Activated CD4-positive, alpha-beta T cell treated with anti-CD3 and anti-CD28 coated beads for 36 hours (primary cell): Measurements from ENCODE around the gene UVRAG. TPM values are rescaled to one million over a fixed set of nuclear protein-coding genes. Genes with fewer than 3 reads are reported as not detected.

Experiments
- ATAC-seq: fragments of 200-7000 bp; cut with Tn5 transposase; one replicate; pipeline ENCODE4 v1.10.0; 2021; ENCODE audit warnings: mild to moderate bottlenecking, moderate library complexity
- CTCF ChIA-PET: fragments of 350-600 bp; sonication (Branson Sonifier 250); formaldehyde crosslinking; loops from one replicate; lab custom pipeline; 2021; ENCODE audit warnings: antibody characterized with exemption; lab: Charles Lee
- POLR2A ChIA-PET: fragments of 350-600 bp; sonication (Branson Sonifier 250); formaldehyde crosslinking; loops from one replicate; lab custom pipeline; 2021; ENCODE audit warnings: antibody characterized with exemption, inconsistent platforms; lab: Charles Lee
- DNase-seq: peaks from one replicate; pipeline ENCODE4 v3.0.0-alpha.2; 2020
- H3K27ac Mint-ChIP-seq: one replicate; pipeline ENCODE4 v1.8.0; 2021; ENCODE audit warnings: mixed read lengths
- H3K27me3 Mint-ChIP-seq: one replicate; pipeline ENCODE4 v1.8.0; 2021; ENCODE audit warnings: mixed read lengths
- H3K36me3 Mint-ChIP-seq: one replicate; pipeline ENCODE4 v1.8.0; 2021; ENCODE audit warnings: low read depth, mixed read lengths
- H3K4me1 Mint-ChIP-seq: one replicate; pipeline ENCODE4 v1.8.0; 2021; ENCODE audit warnings: mixed read lengths
- H3K4me3 Mint-ChIP-seq: one replicate; pipeline ENCODE4 v1.8.0; 2021; ENCODE audit warnings: mild to moderate bottlenecking, moderate library complexity, mixed read lengths
- H3K9me3 Mint-ChIP-seq: one replicate; pipeline ENCODE4 v1.8.0; 2021; ENCODE audit warnings: low read depth, mixed read lengths
- intact Hi-C, 2 experiments: fragments of 100-400 bp; cut with DNase I in 1 of 2; cut with micrococcal nuclease in 1 of 2; formaldehyde crosslinking; loops; one replicate each; pipeline versions ENCODE4 v1.14.2 to v1.15.1; 2022 to 2024; cut with DNase I, micrococcal nuclease
- total RNA-seq, 2 experiments: library from RNA; stranded (reverse); gene quantifications; one replicate each; pipeline ENCODE4 v1.2.3, GENCODE V29; 2021

Gene UVRAG
- total RNA-seq, 2 experiments from 2014 or later: 11.4 to 13.4 TPM

DNA sequence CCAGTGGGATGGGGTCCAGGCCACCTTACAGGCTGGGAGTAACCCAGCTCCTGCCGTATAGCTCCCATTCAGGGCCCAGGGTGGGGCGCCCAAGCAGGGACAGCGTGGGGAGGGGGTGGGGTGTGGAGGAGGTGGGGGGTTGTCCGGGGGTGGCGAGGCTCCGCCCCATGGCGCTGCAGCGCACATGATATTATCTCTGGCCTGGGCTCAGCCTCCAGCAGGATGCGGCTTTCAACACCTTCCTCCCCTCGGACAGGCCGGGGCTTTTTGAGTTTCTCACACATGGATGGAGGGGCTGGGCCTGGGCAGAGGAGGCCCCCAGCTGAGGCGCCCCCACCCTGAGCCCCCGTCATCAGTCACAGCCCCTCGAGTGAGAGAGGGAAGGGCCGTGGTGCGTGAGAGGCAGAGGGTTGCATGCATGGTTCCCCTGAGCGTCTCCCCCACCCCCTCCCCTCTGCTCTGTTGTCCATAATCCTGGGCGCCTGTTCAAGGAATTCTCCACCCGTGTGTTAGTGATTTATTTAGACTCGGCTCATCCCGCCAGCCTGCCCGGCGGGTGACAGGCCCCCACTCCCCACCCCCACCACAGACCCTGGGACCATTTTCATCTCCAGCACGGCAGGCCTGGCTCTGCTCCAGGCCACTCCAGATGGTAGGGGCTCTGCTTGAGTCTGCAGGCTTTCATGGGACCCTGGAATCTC is 346.4 kb downstream of the UVRAG start:
- H3K27ac Mint-ChIP-seq: no peak overlapping the region
- no peak for ATAC-seq
- DNase-seq: no peak
- no peak overlapping the region for H3K4me3 Mint-ChIP-seq
- peaks cover 2% of the 10 kb centered on the region for H3K27me3 Mint-ChIP-seq
- H3K4me1 Mint-ChIP-seq: no peaks in the 10 kb centered on the region
- POLR2A ChIA-PET: no interaction called here
- CTCF ChIA-PET: interaction anchor here (0.9 to 1.2 kb wide), 2 partner anchors 9 kb away, joined by 3 to 11 read pairs; no protein-coding TSS in a partner anchor
- H3K36me3 Mint-ChIP-seq: no peaks in the 10 kb centered on the region
- intact Hi-C loops: no loop called here
- no peaks in the 10 kb centered on the region for H3K9me3 Mint-ChIP-seq

GRCh38 chr11:76162336-76163288 is 347.6 kb downstream of the UVRAG start:
- intact Hi-C loops: no loop called here
- H3K9me3 Mint-ChIP-seq: no peaks in the 10 kb centered on the region
- H3K27ac Mint-ChIP-seq: no peak overlapping the region
- ATAC-seq (no peak), DNase-seq (no peak)
- CTCF ChIA-PET: interaction anchor here (1.2 kb wide), 1 partner anchor 10 kb away, joined by 11 read pairs; no protein-coding TSS in a partner anchor
- H3K27me3 Mint-ChIP-seq: no peaks in the 10 kb centered on the region
- H3K36me3 Mint-ChIP-seq: no peaks in the 10 kb centered on the region
- no peak overlapping the region for H3K4me3 Mint-ChIP-seq
- POLR2A ChIA-PET: no interaction called here
- no peaks in the 10 kb centered on the region for H3K4me1 Mint-ChIP-seq

GRCh38 chr11:76163289-76163880 is 348.4 kb downstream of the UVRAG start:
- intact Hi-C loops: no loop called here
- no peaks in the 10 kb centered on the region for H3K27me3 Mint-ChIP-seq
- CTCF ChIA-PET: interaction anchor here (0.6 kb wide), 1 partner anchor 1178 kb away, joined by 3 read pairs; no protein-coding TSS in a partner anchor

DNA sequence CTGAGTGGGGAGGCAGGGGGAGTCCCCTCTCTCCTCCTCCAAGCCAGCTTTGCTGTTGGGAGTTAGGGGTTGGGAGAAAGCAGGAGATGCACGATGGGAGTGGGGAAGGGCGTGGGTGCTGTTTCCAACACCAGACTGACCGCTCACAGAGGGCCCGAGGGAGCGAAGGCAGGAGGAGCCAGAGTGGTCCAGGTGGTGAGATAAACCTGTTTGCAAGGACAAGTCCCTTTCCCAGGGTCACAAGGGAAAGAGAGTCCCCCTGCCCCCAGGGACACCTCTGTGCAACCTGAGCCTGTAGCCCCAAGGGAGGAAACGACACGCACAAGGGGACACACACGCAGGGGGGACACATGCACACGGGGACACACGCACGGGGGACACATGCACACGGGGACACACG is 349.1 kb downstream of the UVRAG start:
- Mint-ChIP-seq H3K36me3 (no peaks in the 10 kb centered on the region), H3K27me3 (no peaks in the 10 kb centered on the region), H3K4me3 (no peak overlapping the region), H3K4me1 (no peaks in the 10 kb centered on the region), H3K27ac (no peak overlapping the region), H3K9me3 (no peaks in the 10 kb centered on the region)
- intact Hi-C loops: no loop called here
- POLR2A ChIA-PET: no interaction called here
- CTCF ChIA-PET: interaction anchor here (0.6 kb wide), 1 partner anchor 1177 kb away, joined by 3 read pairs; no protein-coding TSS in a partner anchor
- DNase-seq: no peak
- ATAC-seq: no peak

More at GRCh38 chr11:76163289-76163880, 348.4 kb downstream of the UVRAG start:
- POLR2A ChIA-PET: no interaction called here
- Mint-ChIP-seq H3K4me3 (no peak overlapping the region), H3K4me1 (no peaks in the 10 kb centered on the region), H3K36me3 (no peaks in the 10 kb centered on the region), H3K27ac (no peak overlapping the region), H3K9me3 (no peaks in the 10 kb centered on the region)
- ATAC-seq (no peak), DNase-seq (no peak)

DNA sequence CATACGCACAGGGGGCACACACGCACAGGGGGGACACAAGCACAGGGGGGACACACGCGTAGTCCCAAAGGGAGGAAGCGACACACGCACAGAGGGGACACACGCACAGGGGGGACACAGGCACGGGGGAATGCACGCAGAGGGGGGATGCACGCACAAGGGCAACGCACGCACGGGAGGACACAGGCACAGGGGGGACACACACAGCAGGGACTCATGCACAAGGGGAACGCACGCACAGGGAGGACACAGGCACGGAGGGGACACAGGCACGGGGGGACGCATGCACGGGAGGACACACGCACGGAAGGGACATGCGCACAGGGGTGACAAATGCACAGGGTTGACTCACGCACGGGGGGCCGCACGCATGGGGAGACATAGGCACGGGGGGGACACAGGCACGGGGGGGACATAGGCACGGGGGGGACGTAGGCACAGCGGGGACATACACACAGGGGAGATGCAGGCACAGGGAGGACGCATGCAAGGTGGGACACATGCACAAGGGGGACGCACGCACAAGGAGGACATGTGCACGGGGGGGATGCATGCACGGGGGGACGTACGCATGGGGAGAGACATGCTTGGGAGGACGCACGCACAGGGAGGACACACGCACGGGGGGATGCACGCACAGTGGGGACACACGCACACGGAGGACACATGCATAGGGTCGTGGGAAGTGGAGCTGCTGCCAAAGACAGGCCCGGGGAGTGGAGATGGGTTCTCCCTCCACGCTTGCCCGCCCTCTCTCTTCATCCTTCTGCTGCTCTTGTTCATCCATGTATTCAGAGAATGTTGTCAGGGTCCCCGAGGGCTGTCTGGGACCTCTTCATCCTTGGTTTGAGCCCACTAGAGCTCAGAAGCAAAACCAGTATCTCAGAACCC is 350.1 kb downstream of the UVRAG start:
- no peak overlapping the region for H3K27ac Mint-ChIP-seq
- no peaks in the 10 kb centered on the region for H3K36me3 Mint-ChIP-seq
- intact Hi-C loops: no loop called here
- no peak overlapping the region for H3K4me3 Mint-ChIP-seq
- DNase-seq (no peak), ATAC-seq (no peak)
- ChIA-PET POLR2A (no interaction called here), CTCF (no interaction called here)
- H3K9me3 Mint-ChIP-seq: no peaks in the 10 kb centered on the region
- H3K27me3 Mint-ChIP-seq: no peaks in the 10 kb centered on the region
- H3K4me1 Mint-ChIP-seq: no peaks in the 10 kb centered on the region

DNA sequence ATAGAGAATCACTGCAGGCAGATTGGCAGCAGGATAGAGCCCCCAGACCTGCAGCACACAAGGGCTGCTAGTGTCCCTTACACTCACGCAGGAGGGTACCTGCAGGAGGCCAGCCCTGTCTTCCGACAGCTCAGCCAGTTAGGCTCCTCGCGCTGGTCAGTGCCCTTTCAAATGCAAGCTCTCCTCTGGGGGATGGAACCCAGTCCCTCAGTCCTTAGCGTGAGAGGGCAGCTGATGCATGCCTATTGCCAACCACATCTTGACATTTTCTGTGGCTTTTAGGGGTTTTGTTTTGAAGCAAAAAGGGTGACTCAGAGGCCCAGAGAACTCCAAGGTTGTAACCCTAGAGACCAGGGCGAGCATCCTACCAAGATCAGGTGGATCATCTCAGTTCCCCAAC is 351.3 kb downstream of the UVRAG start:
- Mint-ChIP-seq H3K27ac (no peak overlapping the region), H3K27me3 (no peaks in the 10 kb centered on the region), H3K36me3 (no peaks in the 10 kb centered on the region), H3K4me3 (no peak overlapping the region), H3K9me3 (no peaks in the 10 kb centered on the region), H3K4me1 (no peaks in the 10 kb centered on the region)
- DNase-seq (peak; percentile 47), ATAC-seq (peak; percentile 94)
- intact Hi-C loops: no loop called here
- POLR2A ChIA-PET: no interaction called here
- CTCF ChIA-PET: interaction anchor here (1.1 kb wide), 1 partner anchor 14 kb away, joined by 4 read pairs; no protein-coding TSS in a partner anchor

GRCh38 chr11:76167590-76167989 is 352.6 kb downstream of the UVRAG start:
- H3K4me1 Mint-ChIP-seq: no peaks in the 10 kb centered on the region
- ChIA-PET CTCF (interaction anchor here (2.1 kb wide), 1 partner anchor 40 kb away, joined by 4 read pairs; no protein-coding TSS in a partner anchor), POLR2A (no interaction called here)
- no peaks in the 10 kb centered on the region for H3K36me3 Mint-ChIP-seq
- intact Hi-C loops: no loop called here
- H3K27ac Mint-ChIP-seq: no peak overlapping the region
- H3K27me3 Mint-ChIP-seq: no peaks in the 10 kb centered on the region
- ATAC-seq (no peak), DNase-seq (no peak)
- no peaks in the 10 kb centered on the region for H3K9me3 Mint-ChIP-seq
- H3K4me3 Mint-ChIP-seq: no peak overlapping the region

GRCh38 chr11:76169473-76169896 is 354.5 kb downstream of the UVRAG start:
- H3K27ac Mint-ChIP-seq: no peak overlapping the region
- H3K9me3 Mint-ChIP-seq: no peaks in the 10 kb centered on the region
- no peaks in the 10 kb centered on the region for H3K27me3 Mint-ChIP-seq
- intact Hi-C loops: no loop called here
- H3K36me3 Mint-ChIP-seq: no peaks in the 10 kb centered on the region
- POLR2A ChIA-PET: no interaction called here
- CTCF ChIA-PET: no interaction called here
- H3K4me1 Mint-ChIP-seq: no peaks in the 10 kb centered on the region
- H3K4me3 Mint-ChIP-seq: no peak overlapping the region
- ATAC-seq (no peak), DNase-seq (no peak)

GRCh38 chr11:76170468-76170867 is 355.5 kb downstream of the UVRAG start:
- Mint-ChIP-seq H3K4me3 (no peak overlapping the region), H3K36me3 (no peaks in the 10 kb centered on the region), H3K27me3 (no peaks in the 10 kb centered on the region), H3K27ac (no peak overlapping the region), H3K4me1 (no peaks in the 10 kb centered on the region), H3K9me3 (no peaks in the 10 kb centered on the region)
- ChIA-PET POLR2A (no interaction called here), CTCF (no interaction called here)
- intact Hi-C loops: no loop called here
- no peak for ATAC-seq
- no peak for DNase-seq

DNA sequence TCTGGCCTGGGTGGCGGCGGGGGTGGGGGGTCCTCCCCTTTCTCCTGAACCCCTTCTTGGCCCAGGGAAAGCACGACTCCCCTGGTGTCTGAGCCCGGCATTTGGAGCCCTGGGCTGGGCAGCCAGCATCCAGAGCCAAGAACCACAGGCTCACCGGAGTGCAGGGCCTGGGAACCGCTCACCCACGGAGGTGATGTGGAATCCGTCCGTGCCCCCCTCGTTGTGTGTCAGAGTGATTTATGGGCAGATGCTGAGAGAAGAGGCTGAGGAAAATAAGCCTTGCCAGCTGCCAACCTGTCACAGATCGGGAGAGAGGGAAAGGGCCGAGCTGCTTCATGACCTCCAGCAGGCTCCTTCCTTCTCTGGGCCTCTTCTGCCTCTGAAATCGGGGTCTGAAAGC is 357.6 kb downstream of the UVRAG start:
- ATAC-seq: no peak
- Mint-ChIP-seq H3K4me3 (no peak overlapping the region), H3K36me3 (no peaks in the 10 kb centered on the region), H3K9me3 (no peaks in the 10 kb centered on the region), H3K27me3 (no peaks in the 10 kb centered on the region), H3K4me1 (no peaks in the 10 kb centered on the region), H3K27ac (no peak overlapping the region)
- POLR2A ChIA-PET: no interaction called here
- intact Hi-C loops: no loop called here
- CTCF ChIA-PET: interaction anchor here (1.0 kb wide), 1 partner anchor 147 kb away, joined by 3 read pairs; no protein-coding TSS in a partner anchor
- DNase-seq: no peak
